SK-N-SH (cell line): ENCODE results near the gene UNK.

Experiments used
- CHD2 ChIP-seq: fragments of 150-350 bp; IDR thresholded peaks from 2 replicates; pipeline ENCODE4 v1.6.1; 2018; ENCODE audit warnings: low read length; ENCODE audit not compliant: partially characterized antibody
- CTCF ChIP-seq: fragments of 200-600 bp; sonication (generic); IDR thresholded peaks from 2 replicates; pipeline ENCODE4 v1.6.1; 2017; ENCODE audit warnings: antibody characterized with exemption, mild to moderate bottlenecking, moderate library complexity
- EP300 ChIP-seq, 2 experiments: IDR thresholded peaks; 2 replicates each; pipeline versions ENCODE4 v1.4.0 to v1.6.1; 2012; ENCODE audit warnings: borderline replicate concordance in 1 of 2, low read depth in 1 of 2, low read length in 1 of 2
- GABPA ChIP-seq: IDR thresholded peaks from 2 replicates; pipeline ENCODE4 v1.4.0; 2012; ENCODE audit warnings: low read depth, mild to moderate bottlenecking
- MAX ChIP-seq: IDR thresholded peaks from 2 replicates; pipeline ENCODE4 v1.4.0; 2012; ENCODE audit warnings: low read depth
- MXI1 ChIP-seq: IDR thresholded peaks from 2 replicates; pipeline ENCODE4 v1.6.1; 2012; ENCODE audit warnings: mild to moderate bottlenecking, low read depth, low read length, improper control_type of control experiment
- NFIC ChIP-seq: IDR thresholded peaks from 2 replicates; pipeline ENCODE4 v1.4.0; 2012; ENCODE audit warnings: borderline replicate concordance
- RCOR1 ChIP-seq: fragments of 150-350 bp; IDR thresholded peaks from 2 replicates; pipeline ENCODE4 v1.6.1; 2017; ENCODE audit warnings: antibody characterized with exemption, low read length
- RFX5 ChIP-seq: IDR thresholded peaks from 2 replicates; pipeline ENCODE4 v1.6.1; 2012; ENCODE audit warnings: mild to moderate bottlenecking, improper control_type of control experiment, low read length
- RXRA ChIP-seq: IDR thresholded peaks from 2 replicates; pipeline ENCODE4 v1.4.0; 2012; ENCODE audit warnings: low read depth, mild to moderate bottlenecking, borderline replicate concordance
- YY1 ChIP-seq: IDR thresholded peaks from 2 replicates; pipeline ENCODE4 v1.4.0; 2012; ENCODE audit warnings: low read depth, mild to moderate bottlenecking

GRCh38 chr17:75785016-75785890, 647 bp downstream of the UNK start:
- peak; percentile 31 for TF ChIP-seq MXI1
- TF ChIP-seq CTCF: no peak
- peak; percentile 20; the same call in 1 of the 2 replicates for TF ChIP-seq RCOR1
- TF ChIP-seq RXRA: no peak; the same call in 1 of the 2 replicates
- TF ChIP-seq CHD2: no peak
- peak; percentile 29; the same call in 1 of the 2 replicates for TF ChIP-seq NFIC
- peak; percentile 79 to 92; a peak in 3 of 4 replicates for TF ChIP-seq EP300 (IDR thresholded peaks at IDR 0.05; ENCODE audit: borderline replicate concordance in 1 of 2, low read depth in 1 of 2, low read length in 1 of 2)
- no peak; the same call in 1 of the 2 replicates for TF ChIP-seq GABPA
- TF ChIP-seq MAX: peak; percentile 99
- peak; percentile 50 for TF ChIP-seq YY1
- no peak for TF ChIP-seq RFX5
